Ovary (tissue), 9 donors: ENCODE data around the gene UQCRC1. TPM values are rescaled to one million over a fixed set of nuclear protein-coding genes. Genes with fewer than 3 reads are reported as not detected.

Experiments
- DNase-seq, 5 donors: peaks; one replicate each; pipeline ENCODE4 v3.0.0-alpha.2; 2019 to 2020
- H3K27ac ChIP-seq, 2 donors: fragments of 200-600 bp; one replicate each; pipeline versions ENCODE4 v1.5.1 to v1.8.0; 2019 to 2022
- H3K27me3 ChIP-seq: fragments of 200-600 bp; one replicate; pipeline ENCODE4 v1.8.0; 2022
- H3K36me3 ChIP-seq: fragments of 200-600 bp; sonication (generic); one replicate; pipeline ENCODE4 v1.5.1; 2019
- H3K4me1 ChIP-seq: one replicate; pipeline ENCODE4 v1.8.1; 2013; ENCODE audit warnings: mild to moderate bottlenecking, moderate library complexity; ENCODE audit not compliant: insufficient read depth
- H3K4me3 ChIP-seq: fragments of 200-600 bp; sonication (generic); one replicate; pipeline ENCODE4 v1.5.1; 2017
- H3K9me3 ChIP-seq, 2 donors: fragments of 200-600 bp in 1 of 2; sonication (generic) in 1 of 2; one replicate each; pipeline versions ENCODE4 v1.5.1 to v1.8.1; 2013 to 2019; ENCODE audit warnings: mild to moderate bottlenecking in 1 of 2, moderate library complexity in 1 of 2
- CTCF ChIP-seq, 3 donors: fragments of 450-650 bp in 2 of 3; fragments of 200-600 bp in 1 of 3; IDR thresholded peaks; one replicate each; pipeline versions ENCODE4 v1.5.1 to v1.8.0; 2016 to 2022; ENCODE audit warnings: antibody characterized with exemption in 3 of 3, mild to moderate bottlenecking in 1 of 3
- EP300 ChIP-seq: sonication (generic); formaldehyde crosslinking; IDR thresholded peaks from one replicate; pipeline ENCODE4 v1.6.1; 2017; ENCODE audit warnings: antibody characterized with exemption
- POLR2A ChIP-seq: fragments of 450-650 bp; IDR thresholded peaks from one replicate; pipeline ENCODE4 v1.6.1; 2017; ENCODE audit warnings: antibody characterized with exemption, mild to moderate bottlenecking, moderate library complexity
- WGBS, 3 donors: extraction: QIAGEN DNeasy Blood & Tissue Kit in 1 of 3; methylation state at CpG; one replicate each; pipeline versions ENCODE4 v1.1.5 to v1.1.7; 2013 to 2017; 5-methylcytosine and 5-hydroxymethylcytosine counted together
- intact Hi-C, 4 donors: fragments of 100-400 bp; cut with DNase I; formaldehyde crosslinking; loops; one replicate each; pipeline versions ENCODE4 v1.11.0 to v1.15.1; 2022 to 2023
- polyA plus RNA-seq, 2 donors: library from polyadenylated mRNA; stranded (reverse); fragments of 200-250 nt in 1 of 2; fragments of 350-450 nt in 1 of 2; fragmentation: Illumina TruSeq in 1 of 2; extraction: RNeasy Lipid Tissue Mini Kit (QIAGEN cat#74804) in 1 of 2; gene quantifications; one replicate each; pipeline ENCODE4 v1.2.3, GENCODE V29; 2013 to 2014
- total RNA-seq, 7 donors: library from RNA; depleted of rRNA in 2 of 7; stranded (reverse); fragments of >200 nt in 2 of 7; fragmentation: NEBNext Ultra II Directional in 3 of 7; extraction: Animal tissue kit (Norgen Biotek cat#: 25700) in 3 of 7; gene quantifications; one replicate each; pipeline versions ENCODE4 v1.1.0 to v1.2.4, GENCODE V29; 2016 to 2023
- donor health status: DM: no; HTN: no; CAD: no; lungs with moderate emphysema.
- donor health status: DM: no; HTN: no; CAD: no.
- donor health status: Bipolar disorder and iron deficiency.
- donor health status: DM: yes; HTN: yes; CAD: no.
- donor health status: DM: no; HTN: no; CAD: no.
- donor health status: DM: yes; HTN: yes; CAD: no.

The UQCRC1 gene
- total and polyA plus RNA-seq, 9 donors, result 102 to 153 (median 118) TPM

GRCh38 chr3:48600711-48601621 is 8.5 kb downstream of the UQCRC1 start:
- no peaks in the 10 kb centered on the region for H3K27me3 ChIP-seq
- no peak overlapping the region for H3K4me3 ChIP-seq
- no peak overlapping the region for H3K27ac ChIP-seq
- H3K36me3 ChIP-seq, result no peaks in the 10 kb centered on the region
- DNase-seq, result no peak
- TF ChIP-seq EP300 (no peak), POLR2A (no peak), CTCF (IDR thresholded peaks at IDR 0.05) (no peak)
- 90 to 96% (median 92%) methylated on average over 19 of the region's 19 CpGs for WGBS, 3 donors
- intact Hi-C loops, result no loop called here
- peaks cover 22% of the 10 kb centered on the region for H3K4me1 ChIP-seq
- H3K9me3 ChIP-seq, result no peaks in the 10 kb centered on the region

GRCh38 chr3:48599509-48600285 is 9.7 kb downstream of the UQCRC1 start:
- intact Hi-C loops, result no loop called here
- TF ChIP-seq POLR2A (no peak), CTCF (IDR thresholded peaks at IDR 0.05) (no peak)
- Histone ChIP-seq H3K9me3 (no peaks in the 10 kb centered on the region), H3K36me3 (no peaks in the 10 kb centered on the region), H3K27me3 (no peaks in the 10 kb centered on the region), H3K27ac (peak overlapping the region in 1 of 2 donors; percentile 74), H3K4me1 (peaks cover 28% of the 10 kb centered on the region), H3K4me3 (no peak overlapping the region)
- WGBS, 3 donors, result 81 to 91% (median 84%) methylated on average over 12 of the region's 12 CpGs
- DNase-seq, result peak in 1 of 5 donors; percentile 44

- peaks cover 30% of the 10 kb centered on the region for H3K4me1 ChIP-seq
- intact Hi-C loops, result no loop called here
These were observed 10.4 kb downstream of the UQCRC1 start for GRCh38 chr3:48599077-48599501.

More at GRCh38 chr3:48599077-48599501, 10.4 kb downstream of the UQCRC1 start:
- no peaks in the 10 kb centered on the region for H3K27me3 ChIP-seq
- H3K4me3 ChIP-seq, result no peak overlapping the region
- no peaks in the 10 kb centered on the region for H3K9me3 ChIP-seq
- DNase-seq, result no peak
- H3K27ac ChIP-seq, result peak overlapping the region; percentile 73 to 74
- no peaks in the 10 kb centered on the region for H3K36me3 ChIP-seq
- no peak for TF ChIP-seq CTCF (IDR thresholded peaks at IDR 0.05)
- TF ChIP-seq EP300, result no peak
- no peak for TF ChIP-seq POLR2A
- WGBS, 3 donors, result 17 to 31% (median 17%) methylated on average over 11 of the region's 11 CpGs
